Left renal cortex interstitium (tissue), 4 donors: ENCODE measurements around the gene NUP214. TPM values are rescaled to one million over a fixed set of nuclear protein-coding genes. Genes with fewer than 3 reads are reported as not detected.
"Not testable (repeated sequence)": the region's sequence is repeated elsewhere in the genome, so short reads cannot be mapped to it uniquely, and the experiment has no call there.

Experiments
- DNase-seq, 4 donors: peaks; one replicate each; pipeline ENCODE4 v3.0.0-alpha.2; 2013; ENCODE audit warnings: low read depth in 4 of 4, low spot score in 2 of 4, missing footprints in 1 of 4
- polyA plus RNA-seq, 4 donors: library from polyadenylated mRNA; unstranded; fragments of 120-200 nt; gene quantifications; one replicate each; pipeline ENCODE4 v1.2.1, GENCODE V29; 2013; ENCODE audit not compliant: insufficient read length in 4 of 4

NUP214 gene
- polyA plus RNA-seq, 4 donors: 39.8 to 68.5 (median 55.0) TPM

DNA sequence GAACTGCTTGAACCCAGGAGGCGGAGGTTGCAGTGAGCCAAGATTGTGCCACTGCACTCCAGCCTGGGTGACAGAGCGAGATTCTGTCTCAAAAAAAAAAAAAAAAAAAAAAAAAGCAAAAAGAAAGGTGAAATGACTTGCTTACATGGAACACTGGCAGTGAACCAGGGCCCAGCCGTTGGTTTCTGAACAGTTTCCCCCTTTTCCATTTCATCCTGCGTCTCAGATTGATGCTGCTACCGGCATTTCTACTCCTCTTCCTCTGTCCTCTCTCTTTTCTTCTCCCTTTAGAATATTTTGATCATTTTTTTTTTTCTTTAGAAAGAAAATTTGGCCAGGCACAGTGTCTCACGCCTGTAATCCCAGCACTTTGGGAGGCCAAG, 10.0 kb upstream of the NUP214 start:
- DNase-seq: not testable (repeated sequence)

DNA sequence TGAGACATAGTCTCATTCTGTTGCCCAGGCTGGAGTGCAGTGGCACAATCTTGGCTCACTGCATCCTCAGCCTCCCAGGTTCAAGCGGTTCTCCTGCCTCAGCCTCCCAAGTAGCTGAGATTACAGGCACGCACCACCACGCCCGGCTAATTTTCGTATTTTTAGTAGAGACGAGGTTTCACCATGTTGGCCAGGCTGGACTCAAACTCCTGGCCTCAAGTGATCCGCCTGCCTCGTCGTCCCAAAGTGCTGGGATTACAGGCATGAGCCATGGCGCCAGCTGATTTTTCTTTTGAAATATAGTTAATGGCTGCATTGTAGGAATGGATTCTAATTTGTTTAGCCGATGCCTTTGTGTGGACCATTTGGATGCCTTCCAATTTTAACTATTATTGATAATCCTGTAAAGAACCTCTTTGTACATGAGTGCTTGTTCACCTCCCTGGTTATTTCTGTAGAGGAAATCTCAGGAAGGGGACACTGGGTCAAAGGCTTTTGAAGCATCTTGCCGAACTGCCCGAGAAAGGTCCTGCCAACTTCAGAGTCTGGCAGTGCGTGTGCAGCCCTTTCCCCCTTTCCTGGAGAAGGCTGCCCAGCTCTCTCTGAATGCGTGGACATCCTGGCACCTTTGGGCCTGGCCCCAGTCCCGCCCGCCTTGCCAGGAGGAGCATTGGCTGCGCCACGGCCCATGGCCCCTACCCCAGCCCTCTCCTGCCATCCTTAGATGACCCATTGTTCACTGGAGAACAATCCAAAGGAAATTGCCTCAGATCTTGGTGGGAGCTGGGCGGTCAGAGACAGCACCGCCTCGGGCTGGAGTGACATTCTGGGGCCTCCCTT, 8.9 kb upstream of the NUP214 start:
- no peak for DNase-seq

DNA sequence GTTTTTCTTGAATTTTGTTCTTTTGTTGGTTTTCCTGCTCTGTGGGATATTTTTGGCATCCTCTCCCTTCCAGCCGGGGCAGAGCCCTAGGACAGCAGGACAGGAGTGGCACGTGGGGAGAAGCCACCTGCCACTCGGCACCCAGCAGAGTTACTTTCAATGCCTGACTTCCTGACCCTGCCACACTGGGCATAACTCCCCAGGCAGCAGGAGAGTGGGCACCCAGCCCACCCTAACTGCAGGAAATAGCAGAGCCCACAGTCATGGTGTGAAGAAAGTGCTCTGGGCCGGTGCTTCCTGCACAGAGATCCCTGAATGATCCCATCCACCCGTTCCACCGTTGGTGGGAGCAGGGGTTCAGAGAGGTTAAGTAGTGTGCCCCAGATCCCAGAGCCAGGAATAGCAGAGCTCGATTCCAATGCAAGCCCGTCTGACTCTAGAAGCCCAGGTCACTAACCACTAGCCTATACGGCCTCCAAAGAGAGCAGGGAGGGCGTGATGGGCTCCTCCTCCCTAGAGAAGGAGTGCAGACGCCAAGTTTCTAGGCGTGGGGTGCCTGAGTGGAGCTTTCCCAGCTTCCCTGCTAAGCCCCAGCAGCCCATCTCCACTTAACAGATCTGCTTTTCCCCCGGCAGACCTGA, 8.1 kb upstream of the NUP214 start:
- no peak for DNase-seq

DNA sequence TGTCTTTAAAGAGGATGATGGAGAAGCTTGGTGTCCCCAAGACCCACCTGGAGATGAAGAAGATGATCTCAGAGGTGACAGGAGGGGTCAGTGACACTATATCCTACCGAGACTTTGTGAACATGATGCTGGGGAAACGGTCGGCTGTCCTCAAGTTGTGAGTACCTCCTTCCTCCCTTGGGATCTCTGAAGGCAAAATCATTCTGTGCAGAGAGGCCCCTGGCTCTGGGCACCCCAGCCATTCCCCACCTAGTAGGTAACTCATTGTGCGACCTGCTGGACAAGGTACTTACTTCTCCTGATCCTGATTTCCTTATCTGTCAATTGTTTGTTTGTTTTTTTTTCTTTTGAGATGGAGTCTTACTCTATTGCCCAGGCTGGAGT, 7.6 kb upstream of the NUP214 start:
- no peak for DNase-seq

DNA sequence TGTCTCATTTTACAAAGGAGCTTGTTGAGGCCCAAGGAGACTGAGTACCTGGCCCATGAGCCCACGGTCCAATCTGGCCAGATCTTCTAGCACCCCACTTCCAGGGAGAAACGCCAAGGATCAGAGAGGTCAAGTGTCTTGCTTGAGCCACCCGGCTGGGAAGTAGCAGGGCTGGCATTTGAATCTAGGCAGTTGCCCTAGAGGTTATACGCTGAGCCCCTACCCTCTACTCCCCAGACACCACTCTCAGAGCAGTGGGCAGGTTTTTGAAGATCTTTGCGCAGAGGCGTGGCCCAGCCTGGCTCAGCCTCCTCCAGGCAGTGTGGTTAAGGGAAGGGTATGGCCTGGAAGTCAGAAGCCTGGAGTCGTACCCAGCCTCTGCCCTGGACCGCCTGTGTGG, 5.8 kb upstream of the NUP214 start:
- no peak for DNase-seq

DNA sequence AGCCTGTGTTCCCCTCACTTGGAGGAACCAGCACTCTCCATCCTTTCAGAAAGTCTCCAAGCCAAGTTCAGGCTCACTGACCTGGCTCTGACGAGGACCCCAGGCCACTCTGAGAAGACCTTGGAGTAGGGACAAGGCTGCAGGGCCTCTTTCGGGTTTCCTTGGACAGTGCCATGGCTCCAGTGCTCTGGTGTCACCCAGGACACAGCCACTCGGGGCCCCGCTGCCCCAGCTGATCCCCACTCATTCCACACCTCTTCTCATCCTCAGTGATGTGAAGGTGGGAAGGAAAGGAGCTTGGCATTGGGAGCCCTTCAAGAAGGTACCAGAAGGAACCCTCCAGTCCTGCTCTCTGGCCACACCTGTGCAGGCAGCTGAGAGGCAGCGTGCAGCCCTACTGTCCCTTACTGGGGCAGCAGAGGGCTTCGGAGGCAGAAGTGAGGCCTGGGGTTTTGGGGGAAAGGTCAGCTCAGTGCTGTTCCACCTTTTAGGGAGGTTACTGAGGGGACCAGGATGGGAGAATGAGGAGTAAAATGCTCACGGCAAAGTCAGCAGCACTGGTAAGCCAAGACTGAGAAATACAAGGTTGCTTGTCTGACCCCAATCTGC, 4.7 kb upstream of the NUP214 start:
- DNase-seq: no peak

DNA sequence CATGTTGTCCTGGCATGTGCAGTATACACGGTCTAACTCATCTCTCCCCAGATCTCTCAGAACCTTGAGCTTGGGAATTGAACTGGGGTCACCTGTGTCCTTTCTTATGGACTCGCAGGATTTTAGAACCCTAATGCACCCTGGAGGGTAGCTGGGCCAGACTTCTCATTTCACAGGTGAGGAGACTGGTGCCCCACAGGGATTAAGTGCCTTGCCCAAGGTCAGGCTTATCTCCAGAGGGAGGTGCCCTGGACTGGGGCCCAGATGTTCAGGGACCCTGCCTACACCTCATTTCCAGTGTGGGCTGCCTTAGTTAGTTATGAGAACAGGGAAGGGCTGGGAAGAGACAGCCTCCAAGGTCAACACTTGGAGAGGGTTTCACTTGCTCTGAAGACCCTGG, 4.0 kb upstream of the NUP214 start:
- no peak for DNase-seq

DNA sequence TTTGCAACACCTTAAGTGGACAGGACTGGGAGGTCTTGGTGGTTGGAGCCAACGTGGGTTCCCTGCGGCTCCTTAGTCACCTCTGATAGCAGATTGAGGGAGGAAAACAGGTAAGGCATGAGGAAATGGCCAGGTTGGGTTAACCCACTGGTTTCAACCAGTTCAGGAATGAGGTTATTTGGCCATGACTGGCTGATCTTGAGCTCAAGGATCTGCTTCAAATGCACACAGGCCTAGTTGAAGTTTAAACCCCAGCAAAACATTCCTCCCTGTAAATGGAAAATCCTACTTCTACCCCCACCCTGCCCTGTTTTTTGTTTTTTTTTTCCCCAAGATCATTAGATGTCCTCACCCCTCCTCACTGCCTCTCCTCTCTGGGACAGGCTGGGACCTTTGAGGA, 3.2 kb upstream of the NUP214 start:
- no peak for DNase-seq

DNA sequence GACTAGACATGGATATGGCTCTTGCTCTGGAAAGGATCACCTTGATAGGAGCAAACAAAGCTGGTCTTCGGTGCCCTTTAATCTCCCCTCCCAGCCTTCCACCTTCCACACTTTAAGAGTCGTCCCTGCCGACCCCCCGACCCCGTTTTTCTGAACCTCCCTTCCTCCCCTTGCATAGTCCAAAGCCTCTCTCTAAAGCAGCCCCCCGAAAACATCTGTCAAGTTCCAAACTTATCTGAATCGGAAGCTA, 423 bp upstream of the NUP214 start:
- no peak for DNase-seq

DNA sequence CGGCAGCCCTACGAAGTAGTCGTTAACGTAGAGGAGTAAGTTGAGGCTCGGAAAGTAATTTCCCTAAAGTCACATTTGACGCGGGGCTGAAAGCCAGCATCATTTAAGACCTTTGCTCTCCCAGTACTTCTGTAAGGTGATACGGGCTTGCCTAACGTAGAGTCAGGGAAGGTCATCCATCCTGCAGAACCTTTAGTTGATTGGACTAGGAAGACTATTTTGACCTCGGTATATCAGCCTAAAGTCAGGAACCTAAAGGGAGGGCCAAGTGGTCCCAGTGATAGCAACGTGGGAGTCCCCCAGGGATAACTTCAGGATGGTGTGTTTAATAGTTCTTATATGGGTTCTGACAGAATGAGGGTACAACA, 657 bp downstream of the NUP214 start:
- no peak for DNase-seq

DNA sequence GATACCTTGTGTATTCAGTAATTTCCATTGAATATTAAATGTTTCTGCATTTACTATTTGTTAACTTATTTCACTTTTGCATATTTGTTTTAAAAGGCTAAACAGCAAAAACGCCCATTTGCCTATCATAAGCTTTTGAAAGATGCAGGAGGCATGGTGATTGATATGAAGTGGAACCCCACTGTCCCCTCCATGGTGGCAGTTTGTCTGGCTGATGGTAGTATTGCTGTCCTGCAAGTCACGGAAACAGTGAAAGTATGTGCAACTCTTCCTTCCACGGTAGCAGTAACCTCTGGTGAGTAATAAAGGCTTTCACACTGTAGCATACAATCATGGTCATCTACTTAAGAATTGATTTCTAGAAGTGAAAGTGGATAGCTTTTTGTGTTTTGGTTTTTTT, 3.8 kb downstream of the NUP214 start:
- no peak for DNase-seq

DNA sequence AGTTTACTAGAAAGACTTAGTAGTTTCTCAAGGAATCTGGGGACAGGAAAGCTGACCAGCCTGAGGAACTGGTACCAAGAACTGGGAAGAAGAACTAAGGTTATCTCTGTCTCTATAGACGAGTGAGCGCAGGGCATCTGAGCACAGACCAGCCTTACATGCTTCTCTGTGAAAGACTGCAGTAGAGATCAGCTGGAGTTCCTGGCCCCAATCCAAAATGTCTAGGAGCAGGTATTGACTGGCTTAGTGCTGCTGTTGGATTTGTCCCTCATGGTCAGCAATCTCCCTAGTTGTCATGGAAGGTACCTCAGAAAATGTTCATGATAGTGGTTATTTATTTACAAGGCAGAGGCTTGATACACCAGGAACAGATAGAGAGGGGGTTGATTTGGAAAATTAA, 13.3 kb downstream of the NUP214 start:
- no peak for DNase-seq

DNA sequence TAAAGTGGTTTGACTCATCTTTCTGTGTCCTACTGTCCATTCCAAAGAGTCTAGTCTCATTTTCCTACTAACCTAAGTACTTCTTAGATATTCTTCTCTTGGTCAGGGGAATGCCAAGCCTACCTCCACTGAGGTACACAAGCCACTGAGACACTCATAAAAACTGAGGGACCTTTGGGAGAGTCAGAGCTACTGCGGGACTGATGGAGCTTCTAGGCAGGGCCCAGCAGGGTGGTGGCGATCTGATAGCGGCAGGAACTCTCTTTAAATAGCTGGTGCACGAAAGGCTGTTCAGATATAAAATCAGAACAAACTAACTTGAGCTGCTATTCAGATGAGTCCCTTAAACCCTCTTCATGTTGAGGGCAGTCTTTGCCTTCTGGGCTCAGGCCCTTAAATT, 14.7 kb downstream of the NUP214 start:
- no peak for DNase-seq

DNA sequence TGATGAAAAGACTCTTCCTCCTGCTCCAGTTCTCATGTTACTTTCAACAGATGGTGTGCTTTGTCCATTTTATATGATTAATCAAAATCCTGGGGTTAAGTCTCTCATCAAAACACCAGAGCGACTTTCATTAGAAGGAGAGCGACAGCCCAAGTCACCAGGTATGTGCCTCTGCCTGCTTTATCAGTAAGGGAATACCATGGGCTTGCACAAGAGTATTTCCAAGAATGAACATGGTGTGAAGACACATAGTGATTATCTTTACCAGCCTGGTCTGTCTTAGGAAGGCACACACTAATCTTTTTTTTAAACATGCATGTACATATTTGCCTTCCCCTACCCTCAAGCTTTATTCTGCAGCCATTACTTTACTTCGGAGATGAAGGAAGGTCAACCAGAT, 15.2 kb downstream of the NUP214 start:
- DNase-seq: no peak

DNA sequence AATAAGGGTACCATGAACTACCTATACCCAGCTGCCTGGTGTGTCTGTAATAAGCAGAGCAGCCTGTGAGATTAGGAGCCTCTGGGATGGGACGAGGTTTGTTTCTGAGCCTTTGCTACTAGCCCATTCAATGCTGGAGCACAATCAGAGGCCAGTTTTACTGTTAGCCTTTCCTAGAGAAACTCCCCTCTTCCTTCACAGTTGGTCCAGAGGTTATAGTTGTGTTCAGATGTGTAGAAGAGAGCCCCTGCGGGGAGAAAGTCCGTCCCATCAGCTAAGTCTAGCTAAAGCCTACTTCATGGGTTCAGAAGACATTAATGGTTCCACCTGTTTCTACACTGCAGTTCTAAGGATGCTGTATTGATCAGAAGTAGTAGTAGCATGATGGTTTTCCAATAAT, 16.8 kb downstream of the NUP214 start:
- no peak for DNase-seq

DNA sequence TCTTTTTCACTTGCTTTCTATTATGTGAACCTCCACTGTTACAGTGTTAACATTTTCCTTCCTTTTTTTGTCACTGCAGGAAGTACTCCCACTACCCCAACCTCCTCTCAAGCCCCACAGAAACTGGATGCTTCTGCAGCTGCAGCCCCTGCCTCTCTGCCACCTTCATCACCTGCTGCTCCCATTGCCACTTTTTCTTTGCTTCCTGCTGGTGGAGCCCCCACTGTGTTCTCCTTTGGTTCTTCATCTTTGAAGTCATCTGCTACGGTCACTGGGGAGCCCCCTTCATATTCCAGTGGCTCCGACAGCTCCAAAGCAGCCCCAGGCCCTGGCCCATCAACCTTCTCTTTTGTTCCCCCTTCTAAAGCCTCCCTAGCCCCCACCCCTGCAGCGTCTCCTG, 18.8 kb downstream of the NUP214 start:
- DNase-seq: no peak

DNA sequence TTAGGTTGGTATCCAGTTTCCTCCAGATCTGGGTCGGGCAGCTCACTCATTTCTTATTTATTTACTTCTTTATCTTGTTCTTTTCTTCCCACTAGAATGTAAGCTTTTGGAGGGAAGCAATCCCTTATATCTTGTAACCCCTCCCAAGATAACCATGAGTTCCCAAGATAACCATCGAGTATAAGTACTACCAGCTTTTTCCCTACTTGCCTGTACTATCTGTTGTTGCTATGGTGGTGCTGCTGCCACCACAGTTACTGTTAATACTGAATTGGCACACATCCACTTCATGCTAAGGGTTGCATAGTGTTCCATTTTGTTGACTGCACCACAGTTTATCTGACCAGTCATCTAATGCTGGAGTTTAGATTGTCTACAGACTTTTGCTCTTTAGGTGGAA, 19.9 kb downstream of the NUP214 start:
- DNase-seq: no peak

DNA sequence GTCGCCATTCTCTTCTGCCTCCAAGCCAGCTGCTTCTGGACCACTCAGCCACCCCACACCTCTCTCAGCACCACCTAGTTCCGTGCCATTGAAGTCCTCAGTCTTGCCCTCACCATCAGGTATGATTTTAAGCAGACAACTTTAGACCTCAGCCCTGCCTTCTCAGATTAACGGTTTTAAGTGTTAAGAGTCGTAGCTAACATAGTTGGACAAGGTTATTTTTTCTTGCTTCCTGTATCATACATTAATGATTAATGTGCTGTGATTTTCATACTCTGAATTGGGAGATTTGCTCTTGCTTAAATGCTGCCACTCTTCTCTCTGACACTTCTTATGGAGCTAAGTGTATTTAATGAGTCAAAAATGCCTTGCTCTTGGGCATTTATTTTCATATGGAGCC, 20.8 kb downstream of the NUP214 start:
- no peak for DNase-seq

DNA sequence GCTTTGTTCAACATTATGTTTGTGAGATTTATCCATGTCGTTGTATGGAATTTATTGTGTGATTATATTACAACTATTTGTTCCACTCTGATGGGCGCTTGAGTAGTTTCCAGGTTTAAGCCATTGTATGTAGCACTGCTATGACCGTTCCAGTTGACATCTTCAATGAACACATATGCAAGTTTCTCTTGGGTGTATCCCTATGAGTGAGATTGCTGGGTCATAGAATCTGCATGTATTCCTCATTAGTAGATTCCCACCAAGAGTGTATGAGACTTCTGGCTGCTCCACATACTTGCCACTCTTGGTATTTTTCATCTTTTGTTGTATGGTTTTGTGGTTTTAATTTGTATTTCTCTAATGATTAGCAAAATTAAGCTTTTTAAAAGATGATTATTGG, 22.9 kb downstream of the NUP214 start:
- DNase-seq: no peak

DNA sequence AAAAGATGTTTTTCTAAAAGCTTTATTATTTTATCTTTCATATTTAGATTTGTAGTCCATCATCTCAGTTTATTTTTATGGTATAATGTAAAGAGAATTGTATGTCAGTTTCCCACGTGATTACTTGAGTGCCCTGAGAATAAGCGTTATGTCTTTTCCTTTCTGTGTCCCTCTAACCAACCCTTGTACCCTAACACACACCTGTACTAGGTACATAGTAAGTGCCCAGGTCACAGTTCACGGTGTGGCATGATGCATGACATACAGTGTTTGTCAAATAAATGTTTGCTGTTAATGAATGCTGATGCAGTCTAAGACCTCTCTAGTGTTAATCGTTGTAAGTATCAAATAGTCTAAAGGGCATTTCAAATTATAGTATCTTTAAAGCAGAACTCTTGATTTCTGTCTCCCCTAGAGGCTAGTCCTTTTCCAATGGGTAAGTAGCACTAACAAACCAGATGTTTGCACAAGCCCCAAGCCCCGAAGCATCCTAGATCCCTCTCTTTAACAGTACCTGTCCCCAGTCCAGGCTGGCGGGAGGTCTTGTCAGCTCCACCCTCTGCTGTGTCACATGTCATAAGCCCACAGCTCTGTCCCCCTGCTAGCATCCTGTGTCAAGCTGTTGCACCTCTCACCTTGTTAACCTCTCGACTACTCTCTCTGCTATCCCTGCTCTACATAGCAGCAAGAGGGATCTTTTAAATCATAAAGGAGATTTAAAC, 23.7 kb downstream of the NUP214 start:
- DNase-seq: no peak

DNA sequence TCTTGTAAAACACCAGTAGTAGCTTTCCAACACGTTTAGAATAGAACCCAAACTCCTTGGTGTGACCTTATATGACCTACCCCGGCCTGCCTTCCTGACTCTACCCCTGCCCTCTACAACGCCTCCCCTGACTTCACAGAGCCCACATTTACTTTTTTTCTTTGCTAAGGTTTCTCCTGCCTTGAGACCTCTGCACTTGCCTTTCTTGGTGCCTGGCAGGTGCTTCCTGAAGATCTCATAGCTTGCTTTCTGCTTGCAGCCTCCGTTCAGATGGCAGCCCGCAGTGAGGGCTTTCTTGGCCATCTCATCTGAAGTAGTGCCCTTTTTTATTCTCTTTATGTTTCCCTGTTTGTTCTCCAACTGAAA, 24.3 kb downstream of the NUP214 start:
- no peak for DNase-seq

DNA sequence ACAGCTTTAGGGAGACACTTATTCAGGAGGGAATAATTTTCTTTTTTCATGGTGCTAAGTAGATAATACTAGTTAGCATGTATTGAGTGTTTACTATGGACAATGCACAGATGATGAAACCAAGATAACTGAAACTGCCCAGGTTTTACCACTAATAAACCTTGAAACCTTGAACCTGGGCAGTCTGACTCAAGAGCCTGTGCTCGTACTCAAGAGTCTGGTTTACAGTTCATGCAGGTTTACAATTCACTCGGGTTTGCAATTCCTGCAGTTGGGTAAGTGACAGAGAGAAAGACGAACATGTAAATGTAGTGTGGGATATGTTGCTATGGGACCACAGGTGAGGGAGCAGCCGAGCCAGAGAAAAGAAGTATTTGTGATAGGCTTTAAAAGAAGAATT, 28.2 kb downstream of the NUP214 start:
- DNase-seq: no peak
